Measurements from ENCODE around the gene NF1.

DNA sequence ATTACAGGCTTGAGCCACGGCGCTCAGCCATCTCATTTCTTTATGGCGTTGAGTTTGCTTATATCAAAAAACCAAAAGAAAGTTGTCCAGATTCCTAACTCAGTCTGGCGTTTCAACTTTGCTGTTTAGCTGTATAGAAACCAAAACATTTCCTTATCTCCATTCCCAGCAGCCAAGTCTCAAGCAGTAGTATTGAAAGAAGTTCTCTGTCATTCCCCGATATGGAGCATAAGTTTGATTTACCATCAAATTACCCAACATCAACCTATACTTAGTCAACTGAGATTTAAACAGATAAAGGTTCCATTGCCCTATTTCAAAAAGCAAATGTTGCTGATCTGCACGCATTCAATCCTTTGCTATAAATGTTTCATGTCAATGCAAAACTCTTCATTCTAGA lies 269.2 kb downstream of the NF1 start:
- TF ChIP-seq CTCF (IDR thresholded peaks at IDR 0.05; ENCODE audit: insufficient read depth, low read length, poor library complexity, severe bottlenecking) (no peak), EZH2phosphoT487 (conservative IDR thresholded peaks at IDR 0.05; ENCODE audit: low read length) (no peak)

Data from SU-DHL-6 (cell line).